ENCODE results near the gene GPC5.
"Not testable (repeated sequence)": the region's sequence is repeated elsewhere in the genome, so short reads cannot be mapped to it uniquely, and the experiment has no call there.

GPC5 gene

DNA sequence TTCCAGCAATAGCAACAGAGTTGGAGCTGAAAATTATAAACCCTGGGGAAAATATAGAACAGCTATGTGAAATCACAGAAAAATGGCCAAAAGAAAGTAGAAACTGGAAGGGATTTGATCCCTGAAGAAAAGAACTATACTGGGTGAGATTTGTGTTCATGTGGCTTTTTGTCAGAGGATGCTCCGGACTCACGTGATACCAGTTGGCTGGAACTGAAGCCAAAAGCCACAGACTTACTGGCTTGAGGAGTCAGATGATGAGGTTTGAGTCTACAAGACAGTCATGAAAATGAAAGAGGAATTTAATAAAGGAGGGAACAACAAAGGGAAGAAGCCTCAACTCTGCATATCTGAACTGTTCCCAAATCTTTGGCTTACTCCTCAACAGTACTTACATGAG is 427.1 kb downstream of the GPC5 start:
- H3K9me3 Mint-ChIP-seq = peaks cover 20% of the 10 kb centered on the region
- H3K4me3 Mint-ChIP-seq = no peak overlapping the region
- intact Hi-C loops (cut with micrococcal nuclease) = no loop called here
- no peaks in the 10 kb centered on the region for H3K36me3 Mint-ChIP-seq (ENCODE audit: low read depth)
- no peaks in the 10 kb centered on the region for H3K4me1 Mint-ChIP-seq (ENCODE audit: low read depth)
- no peaks in the 10 kb centered on the region for H3K27me3 Mint-ChIP-seq
- H3K27ac Mint-ChIP-seq = no peak overlapping the region

DNA sequence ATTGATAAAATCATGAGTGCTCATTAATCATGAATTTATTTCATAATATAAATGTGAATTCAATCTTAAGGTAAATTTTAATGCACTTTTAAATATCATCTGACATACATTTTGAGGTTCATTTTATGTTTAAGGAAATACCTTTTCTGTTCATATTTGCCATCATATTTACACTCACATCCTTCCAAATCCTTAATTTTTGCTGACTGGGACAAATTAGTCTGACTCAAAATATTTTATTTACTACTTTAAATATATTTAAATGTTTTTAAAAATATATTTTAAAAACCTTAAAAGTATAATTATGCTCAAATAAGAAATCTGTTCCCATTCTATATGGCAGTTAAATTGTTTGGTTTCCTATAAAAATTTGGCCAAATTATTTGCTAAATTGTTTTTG is 438.1 kb downstream of the GPC5 start:
- Mint-ChIP-seq H3K27me3 (no peaks in the 10 kb centered on the region), H3K9me3 (peaks cover 25% of the 10 kb centered on the region), H3K4me3 (no peak overlapping the region), H3K4me1 (ENCODE audit: low read depth) (no peaks in the 10 kb centered on the region), H3K27ac (no peak overlapping the region), H3K36me3 (ENCODE audit: low read depth) (no peaks in the 10 kb centered on the region)
- intact Hi-C loops (cut with micrococcal nuclease) = no loop called here

- Mint-ChIP-seq H3K27me3 (no peaks in the 10 kb centered on the region), H3K9me3 (no peaks in the 10 kb centered on the region), H3K36me3 (ENCODE audit: low read depth) (no peaks in the 10 kb centered on the region), H3K4me3 (no peak overlapping the region), H3K4me1 (ENCODE audit: low read depth) (no peaks in the 10 kb centered on the region), H3K27ac (no peak overlapping the region)
- intact Hi-C loops (cut with micrococcal nuclease) = no loop called here
Measured at GRCh38 chr13:91845612-91846011, 447.2 kb downstream of the GPC5 start.

GRCh38 chr13:91863699-91864098 is 465.3 kb downstream of the GPC5 start:
- Mint-ChIP-seq H3K9me3 (peaks cover 24% of the 10 kb centered on the region), H3K27ac (no peak overlapping the region), H3K4me3 (no peak overlapping the region), H3K4me1 (ENCODE audit: low read depth) (no peaks in the 10 kb centered on the region), H3K36me3 (ENCODE audit: low read depth) (no peaks in the 10 kb centered on the region), H3K27me3 (no peaks in the 10 kb centered on the region)
- intact Hi-C loops (cut with micrococcal nuclease) = no loop called here

DNA sequence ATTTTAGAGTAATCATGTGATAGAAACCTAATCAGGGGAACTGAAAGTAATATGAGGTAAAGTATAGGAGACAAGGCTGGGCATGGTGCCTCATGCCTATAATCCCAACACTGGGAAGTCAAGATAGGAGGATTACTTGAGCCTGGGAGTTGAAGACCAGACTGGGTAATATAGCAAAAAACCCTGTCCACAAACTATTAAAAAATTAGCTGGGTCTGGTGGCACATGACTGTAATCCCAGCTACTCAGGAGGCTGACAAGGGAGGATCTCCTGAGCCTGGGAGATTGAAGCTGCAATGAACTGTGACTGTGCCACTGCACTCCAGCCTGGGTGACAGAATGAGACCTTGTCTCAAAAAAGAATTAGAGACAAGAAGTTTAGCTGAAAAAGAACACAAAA is 469.9 kb downstream of the GPC5 start:
- Mint-ChIP-seq H3K27me3 (no peaks in the 10 kb centered on the region), H3K4me1 (ENCODE audit: low read depth) (no peaks in the 10 kb centered on the region), H3K36me3 (ENCODE audit: low read depth) (no peaks in the 10 kb centered on the region), H3K27ac (no peak overlapping the region), H3K9me3 (peaks cover 9% of the 10 kb centered on the region), H3K4me3 (no peak overlapping the region)
- intact Hi-C loops (cut with micrococcal nuclease) = no loop called here

- Mint-ChIP-seq H3K9me3 (peaks cover 15% of the 10 kb centered on the region), H3K4me1 (ENCODE audit: low read depth) (no peaks in the 10 kb centered on the region), H3K27me3 (no peaks in the 10 kb centered on the region), H3K4me3 (no peak overlapping the region), H3K27ac (no peak overlapping the region), H3K36me3 (ENCODE audit: low read depth) (no peaks in the 10 kb centered on the region)
- intact Hi-C loops (cut with micrococcal nuclease) = no loop called here
Measured at GRCh38 chr13:91878491-91878890, 480.1 kb downstream of the GPC5 start.

GRCh38 chr13:91879360-91879759 is 480.9 kb downstream of the GPC5 start:
- no peak overlapping the region for H3K4me3 Mint-ChIP-seq
- no peak overlapping the region for H3K27ac Mint-ChIP-seq
- H3K9me3 Mint-ChIP-seq = peaks cover 15% of the 10 kb centered on the region
- H3K4me1 Mint-ChIP-seq (ENCODE audit: low read depth) = no peaks in the 10 kb centered on the region
- no peaks in the 10 kb centered on the region for H3K36me3 Mint-ChIP-seq (ENCODE audit: low read depth)
- H3K27me3 Mint-ChIP-seq = no peaks in the 10 kb centered on the region
- intact Hi-C loops (cut with micrococcal nuclease) = no loop called here

DNA sequence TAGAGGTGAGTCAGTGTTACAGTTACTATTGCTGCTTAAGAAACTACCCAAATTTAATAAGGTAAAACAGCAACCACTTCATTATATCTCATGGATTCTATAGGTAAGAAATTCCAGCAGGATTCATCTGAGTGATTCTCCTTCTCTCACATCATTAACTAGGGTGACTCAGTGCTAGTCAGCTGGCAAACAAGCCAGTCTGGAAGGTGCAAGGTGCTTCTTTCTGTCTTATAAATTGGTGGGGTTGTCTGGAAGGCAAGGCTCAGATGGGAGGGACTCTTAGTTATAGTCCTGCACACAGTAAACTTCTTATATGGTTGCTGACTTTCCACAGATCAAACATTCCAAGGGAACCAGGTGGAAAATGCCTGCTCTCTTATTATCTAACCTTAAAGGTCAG is 484.5 kb downstream of the GPC5 start:
- Mint-ChIP-seq H3K4me1 (ENCODE audit: low read depth) (no peaks in the 10 kb centered on the region), H3K36me3 (ENCODE audit: low read depth) (no peaks in the 10 kb centered on the region), H3K4me3 (no peak overlapping the region), H3K27me3 (no peaks in the 10 kb centered on the region), H3K27ac (no peak overlapping the region), H3K9me3 (peaks cover 33% of the 10 kb centered on the region)
- intact Hi-C loops (cut with micrococcal nuclease) = no loop called here

GRCh38 chr13:91889641-91890040 is 491.2 kb downstream of the GPC5 start:
- no peaks in the 10 kb centered on the region for H3K27me3 Mint-ChIP-seq
- intact Hi-C loops (cut with micrococcal nuclease) = no loop called here
- H3K4me3 Mint-ChIP-seq = no peak overlapping the region
- H3K4me1 Mint-ChIP-seq (ENCODE audit: low read depth) = no peaks in the 10 kb centered on the region
- H3K36me3 Mint-ChIP-seq (ENCODE audit: low read depth) = no peaks in the 10 kb centered on the region
- no peak overlapping the region for H3K27ac Mint-ChIP-seq
- H3K9me3 Mint-ChIP-seq = peaks cover 35% of the 10 kb centered on the region

GRCh38 chr13:91891141-91891540 is 492.7 kb downstream of the GPC5 start:
- H3K36me3 Mint-ChIP-seq (ENCODE audit: low read depth) = no peaks in the 10 kb centered on the region
- no peak overlapping the region for H3K27ac Mint-ChIP-seq
- intact Hi-C loops (cut with micrococcal nuclease) = no loop called here
- peaks cover 38% of the 10 kb centered on the region for H3K9me3 Mint-ChIP-seq
- no peaks in the 10 kb centered on the region for H3K4me1 Mint-ChIP-seq (ENCODE audit: low read depth)
- no peak overlapping the region for H3K4me3 Mint-ChIP-seq
- H3K27me3 Mint-ChIP-seq = no peaks in the 10 kb centered on the region

- intact Hi-C loops (cut with micrococcal nuclease) = no loop called here
- no peak overlapping the region for H3K4me3 Mint-ChIP-seq
- H3K4me1 Mint-ChIP-seq (ENCODE audit: low read depth) = no peaks in the 10 kb centered on the region
- H3K27ac Mint-ChIP-seq = no peak overlapping the region
- no peaks in the 10 kb centered on the region for H3K36me3 Mint-ChIP-seq (ENCODE audit: low read depth)
- peaks cover 22% of the 10 kb centered on the region for H3K9me3 Mint-ChIP-seq
- no peaks in the 10 kb centered on the region for H3K27me3 Mint-ChIP-seq
Measured at GRCh38 chr13:91893040-91893439, 494.6 kb downstream of the GPC5 start.

- Mint-ChIP-seq H3K9me3 (peaks cover 18% of the 10 kb centered on the region), H3K27ac (no peak overlapping the region)
- intact Hi-C loops (cut with micrococcal nuclease) = no loop called here
Measured at GRCh38 chr13:91894316-91894715, 495.9 kb downstream of the GPC5 start.

DNA sequence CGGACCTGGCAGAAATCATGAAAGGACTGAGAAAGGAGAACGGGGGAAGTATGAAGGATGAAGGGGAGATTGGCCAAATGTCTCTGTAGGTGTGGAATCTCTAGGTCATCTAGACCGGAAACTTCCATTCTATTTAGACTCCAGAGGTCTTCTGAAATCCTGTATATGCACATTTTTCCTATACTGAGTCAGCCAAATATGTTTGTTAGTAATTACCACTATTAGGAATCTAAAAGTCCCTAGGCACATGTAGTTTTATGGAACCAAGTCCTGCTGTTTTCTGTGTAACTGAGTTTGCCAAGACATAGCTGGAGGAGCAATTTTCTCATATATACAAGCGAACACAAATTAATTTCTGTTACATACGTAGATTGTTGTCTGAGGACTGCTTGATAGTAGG is 498.1 kb downstream of the GPC5 start:
- Mint-ChIP-seq H3K4me1 (ENCODE audit: low read depth) (no peaks in the 10 kb centered on the region), H3K27ac (no peak overlapping the region), H3K27me3 (no peaks in the 10 kb centered on the region), H3K9me3 (peaks cover 18% of the 10 kb centered on the region), H3K36me3 (ENCODE audit: low read depth) (no peaks in the 10 kb centered on the region), H3K4me3 (no peak overlapping the region)
- intact Hi-C loops (cut with micrococcal nuclease) = no loop called here

More at GRCh38 chr13:91894316-91894715, 495.9 kb downstream of the GPC5 start:
- Mint-ChIP-seq H3K4me3 (no peak overlapping the region), H3K27me3 (no peaks in the 10 kb centered on the region), H3K4me1 (ENCODE audit: low read depth) (no peaks in the 10 kb centered on the region), H3K36me3 (ENCODE audit: low read depth) (no peaks in the 10 kb centered on the region)

- H3K4me1 Mint-ChIP-seq (ENCODE audit: low read depth); H3K36me3 Mint-ChIP-seq (ENCODE audit: low read depth); intact Hi-C loops (cut with micrococcal nuclease); H3K27ac Mint-ChIP-seq; H3K27me3 Mint-ChIP-seq; H3K4me3 Mint-ChIP-seq: not testable (repeated sequence)
- peaks cover 18% of the 10 kb centered on the region for H3K9me3 Mint-ChIP-seq
Measured at GRCh38 chr13:91898986-91899385, 500.6 kb downstream of the GPC5 start.

GRCh38 chr13:91902291-91902690 is 503.9 kb downstream of the GPC5 start:
- Mint-ChIP-seq H3K9me3 (no peaks in the 10 kb centered on the region), H3K36me3 (ENCODE audit: low read depth) (no peaks in the 10 kb centered on the region), H3K4me1 (ENCODE audit: low read depth) (no peaks in the 10 kb centered on the region), H3K27ac (no peak overlapping the region), H3K4me3 (no peak overlapping the region), H3K27me3 (no peaks in the 10 kb centered on the region)
- intact Hi-C loops (cut with micrococcal nuclease) = no loop called here
